GM12892 (cell line): Measurements from ENCODE around the gene STN1.

Experiments used
- DNase-seq: peaks from one replicate; pipeline ENCODE4 v3.0.0; 2011; ENCODE audit not compliant: insufficient read length
- FAIRE-seq: peaks from 2 replicates; lab custom pipeline; 2011; peaks lifted over from hg19 to GRCh38; lab: Jason Lieb, UNC
- POLR2A ChIP-seq: IDR thresholded peaks from 2 replicates; pipeline ENCODE4 v1.6.1; 2011; ENCODE audit warnings: low read depth, low read length, control low read depth
- POLR2AphosphoS5 ChIP-seq: IDR thresholded peaks from 2 replicates; pipeline ENCODE4 v1.6.1; 2011; ENCODE audit warnings: low read depth, low read length, control low read depth
- TAF1 ChIP-seq: IDR thresholded peaks from 2 replicates; pipeline ENCODE4 v1.6.1; 2011; ENCODE audit warnings: low read depth, mild to moderate bottlenecking, control low read depth, low read length, borderline replicate concordance

The STN1 gene

DNA sequence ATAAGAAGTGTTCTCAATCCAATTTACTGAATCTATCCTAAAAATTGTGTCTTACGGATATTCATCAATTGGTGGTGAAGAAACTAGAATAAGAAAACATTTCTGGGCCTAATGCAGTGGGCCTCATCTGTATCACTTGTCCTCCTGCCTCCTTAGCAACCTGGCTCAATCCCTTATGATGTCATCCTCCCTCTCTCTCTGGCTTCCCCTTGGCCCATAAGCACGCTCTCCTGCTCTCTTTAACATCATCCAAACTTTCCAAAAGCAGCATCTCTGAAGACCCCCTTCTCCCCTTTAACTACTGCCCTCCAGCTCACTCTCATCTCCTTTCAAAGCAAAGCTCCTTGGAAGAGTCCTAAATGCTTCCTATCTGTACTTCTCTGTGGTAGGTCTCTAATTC, 4.7 kb upstream of the STN1 start:
- no peak for FAIRE-seq

DNA sequence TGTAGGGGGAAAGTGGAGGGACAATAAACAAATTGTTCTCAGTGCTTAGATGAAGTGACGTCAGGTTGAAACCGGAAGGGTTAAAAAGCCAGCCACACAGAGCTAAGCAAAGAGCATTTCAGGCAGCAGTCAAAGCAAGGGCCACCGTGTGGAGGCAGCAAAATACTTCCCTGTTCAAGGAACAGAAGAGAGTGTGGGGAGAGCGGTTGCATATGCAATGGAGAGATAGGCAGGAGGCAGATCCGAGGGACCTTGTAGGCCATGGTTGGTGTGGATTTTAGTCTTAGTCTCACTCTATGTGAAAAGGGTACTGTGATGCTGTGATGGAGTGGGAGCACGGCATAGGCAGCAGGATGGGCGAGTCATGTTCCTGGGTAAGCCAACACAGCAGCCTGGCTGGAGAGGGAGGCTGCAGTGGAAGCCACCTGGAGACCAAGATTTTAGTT, 3.8 kb upstream of the STN1 start:
- no peak for DNase-seq
- FAIRE-seq: no peak
- no peak for TF ChIP-seq TAF1
- TF ChIP-seq POLR2AphosphoS5: no peak
- no peak for TF ChIP-seq POLR2A

More for the DNA sequence above, 4.7 kb upstream of the STN1 start:
- TF ChIP-seq POLR2AphosphoS5: no peak
- no peak for TF ChIP-seq POLR2A
- no peak for TF ChIP-seq TAF1
- DNase-seq: no peak

DNA sequence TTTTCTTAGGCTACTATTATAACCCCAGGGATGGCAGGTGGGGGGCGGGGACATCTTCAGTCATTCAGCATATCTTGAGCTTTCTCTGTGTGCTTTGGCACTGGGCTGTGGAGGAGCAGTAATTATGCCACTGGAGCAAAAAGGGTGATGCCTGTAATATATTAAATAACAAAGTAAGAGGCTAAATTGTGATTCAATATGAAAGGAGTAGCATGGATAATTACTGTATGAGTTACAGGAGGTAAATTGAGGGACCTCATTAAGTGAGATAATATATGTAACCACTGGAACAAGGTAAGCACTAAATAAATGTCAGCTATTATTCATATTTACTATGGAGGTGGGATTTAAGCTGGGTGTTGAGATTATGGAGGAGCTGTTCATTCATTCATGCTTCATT, 3.3 kb upstream of the STN1 start:
- DNase-seq (no peak), FAIRE-seq (no peak)
- TF ChIP-seq POLR2AphosphoS5 (no peak), POLR2A (no peak), TAF1 (no peak)

DNA sequence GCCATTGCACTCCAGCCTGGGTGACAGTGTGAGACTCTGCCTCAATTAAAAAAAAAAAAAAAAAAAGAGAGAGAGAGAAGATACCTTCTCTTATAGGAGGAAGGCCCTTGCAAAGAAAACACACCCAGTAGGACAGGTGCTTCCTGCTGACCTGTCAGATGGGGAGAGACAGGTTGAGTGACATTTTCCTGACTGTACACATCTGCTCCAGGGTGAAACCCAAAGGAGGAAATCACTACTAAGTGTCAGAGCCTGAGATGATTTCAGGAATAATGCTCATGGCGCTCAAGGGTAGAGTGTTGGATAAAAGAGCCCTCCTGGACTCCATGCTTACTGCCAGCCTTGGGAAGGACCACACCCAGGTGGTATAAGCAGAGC, 1.7 kb upstream of the STN1 start:
- TF ChIP-seq POLR2AphosphoS5 (no peak), POLR2A (no peak), TAF1 (no peak)
- DNase-seq (no peak), FAIRE-seq (no peak)

DNA sequence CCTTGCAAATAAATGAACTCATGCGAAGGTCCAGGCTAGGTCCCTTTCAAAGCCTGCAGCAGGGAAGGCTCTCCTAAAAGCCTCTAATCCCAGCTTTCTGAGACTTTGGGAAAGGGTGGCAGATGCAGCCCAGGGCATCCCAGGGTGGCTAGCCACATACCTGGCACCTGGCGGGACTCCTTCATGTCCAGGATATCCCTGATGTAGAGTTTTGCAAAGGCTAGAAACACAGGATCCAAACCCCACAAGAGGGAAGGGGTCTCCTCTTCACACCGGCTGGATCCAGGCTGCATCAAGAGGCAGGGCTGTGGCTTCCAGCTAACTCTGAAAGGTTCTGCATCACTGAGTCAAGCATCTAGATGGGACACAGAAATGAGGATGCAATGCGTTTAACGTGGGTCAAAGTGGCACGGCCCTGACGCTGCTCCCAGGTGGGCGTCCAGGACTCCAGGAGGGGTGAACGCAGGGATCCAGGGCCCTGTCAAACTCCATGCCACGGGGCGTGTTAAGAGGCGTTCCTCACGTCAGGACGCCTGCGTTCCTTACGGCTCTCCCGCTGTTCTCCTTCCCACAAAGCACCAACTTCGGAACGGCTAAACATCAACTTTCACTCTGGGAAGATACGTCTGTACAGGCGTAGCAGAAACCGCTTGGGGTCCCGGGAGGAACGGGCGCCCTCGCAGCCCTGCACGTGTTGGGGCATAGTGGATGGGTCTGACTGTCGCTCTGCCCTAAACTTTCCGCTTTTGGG, 507 bp downstream of the STN1 start:
- no peak for TF ChIP-seq POLR2AphosphoS5
- TF ChIP-seq POLR2A: no peak
- no peak for TF ChIP-seq TAF1
- no peak for FAIRE-seq

DNA sequence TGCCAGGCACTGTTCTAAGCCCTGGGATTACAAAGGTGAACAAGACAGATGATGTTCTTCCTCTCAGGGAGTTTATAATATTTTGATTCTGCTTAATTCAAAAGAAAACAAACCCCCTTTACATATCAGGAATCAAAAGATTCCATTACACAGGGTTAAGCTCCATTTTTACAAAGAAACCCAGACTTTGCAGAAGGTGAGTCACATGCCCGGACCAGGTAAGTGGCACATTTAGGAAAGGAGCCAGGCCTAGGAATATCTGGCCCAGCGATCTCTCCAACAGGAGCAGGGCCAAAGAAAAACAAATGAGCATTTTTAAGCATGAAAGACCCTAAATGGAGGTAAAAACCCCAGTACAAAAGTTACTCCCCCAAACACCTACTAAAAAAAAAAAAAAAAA, 1.1 kb downstream of the STN1 start:
- no peak for FAIRE-seq
- no peak for DNase-seq
- TF ChIP-seq TAF1 (no peak), POLR2AphosphoS5 (no peak), POLR2A (no peak)

More for the DNA sequence above, 507 bp downstream of the STN1 start:
- no peak for DNase-seq

DNA sequence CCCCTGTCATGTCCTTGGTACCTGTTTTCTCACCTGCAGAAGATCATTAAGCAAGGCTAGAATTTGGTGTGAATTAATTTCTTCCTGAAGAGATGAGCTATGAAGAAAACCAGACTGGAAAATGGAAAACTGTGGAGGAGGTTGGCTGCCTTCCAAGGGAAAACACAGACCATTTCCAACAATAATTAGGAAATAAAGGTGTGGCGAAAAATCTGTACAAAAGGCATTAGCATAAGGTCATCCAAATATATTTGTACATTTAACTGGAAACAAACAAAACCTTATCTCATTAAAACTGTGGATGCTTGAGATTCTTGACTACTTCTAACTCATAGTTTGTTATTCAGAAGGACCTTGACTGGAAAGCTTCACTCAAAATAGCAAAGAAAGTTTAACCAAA, 1.7 kb downstream of the STN1 start:
- no peak for FAIRE-seq
- DNase-seq: no peak
- TF ChIP-seq POLR2AphosphoS5 (no peak), POLR2A (no peak), TAF1 (no peak)

DNA sequence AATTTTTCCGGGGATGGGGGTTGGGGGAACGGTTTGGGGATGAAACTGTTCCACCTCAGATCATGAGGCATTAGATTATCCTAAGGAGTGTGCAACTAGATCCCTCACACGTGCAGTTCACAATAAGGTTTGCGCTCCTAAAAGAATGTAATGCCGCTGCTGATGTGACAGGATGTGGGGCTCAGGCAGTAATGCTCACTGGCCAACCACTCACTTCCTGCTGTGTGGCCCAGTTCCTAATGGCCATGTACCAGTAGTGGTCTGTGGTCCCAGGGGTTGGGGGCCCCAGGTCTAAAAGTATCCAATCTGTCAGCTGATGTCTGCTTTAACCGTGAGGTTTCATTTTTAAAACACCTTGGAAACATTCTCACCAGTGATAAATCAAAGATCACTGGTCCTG, 2.2 kb downstream of the STN1 start:
- peak; percentile 79 for FAIRE-seq
- no peak for TF ChIP-seq POLR2AphosphoS5
- TF ChIP-seq POLR2A: no peak; the same call in 1 of the 2 replicates
- no peak for TF ChIP-seq TAF1

DNA sequence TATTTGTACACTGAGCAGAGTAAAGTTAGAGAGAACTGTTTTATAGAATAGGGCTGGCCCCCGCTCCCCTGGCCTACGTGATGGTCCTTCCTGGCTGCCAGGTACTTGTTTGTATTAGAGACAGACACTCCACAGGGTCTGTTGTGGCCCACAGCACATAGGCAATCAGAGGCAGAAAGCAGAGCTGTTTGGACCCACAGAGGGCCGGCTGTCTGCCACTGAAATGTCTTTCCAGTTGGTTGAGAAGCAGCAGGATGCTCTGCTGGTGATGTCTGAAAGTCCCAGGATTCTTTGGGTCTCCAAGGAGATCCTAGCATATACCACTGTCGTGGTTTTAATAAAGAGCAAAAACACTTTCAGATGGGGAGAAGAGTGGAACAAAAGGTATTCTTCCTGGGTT, 5.2 kb downstream of the STN1 start:
- DNase-seq (no peak), FAIRE-seq (no peak)
- TF ChIP-seq TAF1 (no peak), POLR2AphosphoS5 (no peak), POLR2A (no peak)

More for the DNA sequence above, 2.2 kb downstream of the STN1 start:
- no peak for DNase-seq

DNA sequence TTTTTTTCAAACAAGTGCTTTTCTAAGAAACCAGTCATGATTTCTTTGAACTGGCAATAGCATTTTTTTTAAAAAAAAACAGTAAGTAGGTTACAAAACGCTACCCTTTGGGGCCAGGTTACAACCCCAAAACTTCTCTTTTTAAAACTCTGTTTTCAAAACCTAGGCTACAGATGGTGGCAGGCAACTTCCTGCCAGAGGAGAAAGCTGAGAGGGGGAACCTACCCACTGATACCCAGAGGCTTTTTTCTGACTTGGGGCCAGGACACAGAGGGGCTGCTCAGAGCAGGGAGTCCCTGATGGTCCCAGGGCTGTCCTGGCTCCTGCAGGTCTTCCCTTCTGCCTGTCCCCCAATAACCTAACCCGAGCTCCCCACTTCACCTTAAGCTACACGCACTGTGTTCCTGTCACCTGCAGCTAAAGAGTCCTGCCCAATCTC, 6.9 kb downstream of the STN1 start:
- FAIRE-seq: no peak
- no peak for TF ChIP-seq TAF1
- no peak for TF ChIP-seq POLR2AphosphoS5
- no peak for TF ChIP-seq POLR2A
- DNase-seq: peak; percentile 22

DNA sequence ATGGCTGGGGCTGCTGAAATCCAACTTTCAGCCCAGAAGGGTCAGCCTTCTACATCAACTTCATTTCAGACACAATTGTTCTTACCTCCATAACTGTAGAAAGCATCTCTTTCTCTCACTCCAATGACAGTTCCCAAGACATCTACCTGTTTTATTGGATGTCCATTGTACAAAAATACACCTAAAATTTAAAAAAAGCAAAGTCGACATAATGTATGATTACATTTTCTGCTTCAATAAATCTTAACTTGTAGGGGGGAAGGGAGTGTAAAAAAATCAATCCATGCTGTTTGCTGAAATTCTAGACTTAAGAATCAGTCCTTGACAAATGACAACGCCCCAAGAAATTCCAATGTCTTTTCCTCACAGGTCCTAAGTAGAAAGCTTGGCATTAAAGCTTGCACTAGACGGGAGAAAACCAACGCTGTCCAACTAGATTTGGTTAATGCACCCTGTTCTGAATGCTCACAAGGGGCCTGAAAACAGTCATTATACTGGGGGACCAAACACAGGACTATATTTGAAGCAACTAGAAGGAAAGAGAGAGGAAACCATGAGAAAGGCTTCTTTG, 7.5 kb downstream of the STN1 start:
- FAIRE-seq: no peak
- DNase-seq: no peak
- no peak for TF ChIP-seq POLR2AphosphoS5
- no peak for TF ChIP-seq POLR2A
- no peak for TF ChIP-seq TAF1

DNA sequence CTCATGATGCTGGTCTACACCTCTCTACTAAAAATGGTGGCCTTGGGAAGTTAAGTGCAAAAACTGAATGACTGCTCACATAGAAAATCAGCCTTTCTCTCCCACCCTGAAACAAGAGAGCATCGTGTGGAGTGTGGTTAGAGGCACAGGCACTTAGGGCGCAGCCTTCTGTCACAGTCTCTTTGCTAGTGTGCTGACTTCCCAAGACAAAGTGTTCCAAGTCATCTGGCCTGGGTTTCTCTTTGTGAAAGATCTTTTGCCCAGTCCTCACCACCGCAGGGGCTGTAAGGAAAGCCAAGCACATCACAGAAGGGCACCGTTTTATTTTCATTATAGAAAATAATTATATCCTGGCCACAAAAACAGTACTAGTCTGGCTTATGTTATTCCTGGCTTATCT, 12.5 kb downstream of the STN1 start:
- TF ChIP-seq POLR2AphosphoS5: no peak
- TF ChIP-seq TAF1: no peak
- no peak for TF ChIP-seq POLR2A
- DNase-seq: no peak
- no peak for FAIRE-seq

DNA sequence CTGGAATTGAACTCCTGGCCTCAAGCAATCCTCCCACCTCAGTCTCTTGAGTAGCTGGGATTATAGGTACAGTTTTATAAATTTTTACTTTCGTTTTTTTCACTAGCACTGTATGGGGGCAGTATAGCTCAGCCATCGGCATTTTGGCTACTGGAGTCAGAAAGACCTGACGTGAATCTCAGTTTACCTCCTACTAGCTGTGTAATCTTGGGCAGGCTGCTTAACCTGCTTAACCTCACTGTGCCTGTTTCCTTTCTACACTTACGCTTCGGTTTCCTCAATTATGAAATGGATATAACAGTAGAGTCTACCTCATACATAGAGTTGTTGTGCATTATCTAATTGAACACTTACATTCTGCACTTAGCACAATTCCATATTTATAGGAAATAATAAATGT, 16.7 kb downstream of the STN1 start:
- DNase-seq: no peak
- no peak for TF ChIP-seq TAF1
- FAIRE-seq: no peak

DNA sequence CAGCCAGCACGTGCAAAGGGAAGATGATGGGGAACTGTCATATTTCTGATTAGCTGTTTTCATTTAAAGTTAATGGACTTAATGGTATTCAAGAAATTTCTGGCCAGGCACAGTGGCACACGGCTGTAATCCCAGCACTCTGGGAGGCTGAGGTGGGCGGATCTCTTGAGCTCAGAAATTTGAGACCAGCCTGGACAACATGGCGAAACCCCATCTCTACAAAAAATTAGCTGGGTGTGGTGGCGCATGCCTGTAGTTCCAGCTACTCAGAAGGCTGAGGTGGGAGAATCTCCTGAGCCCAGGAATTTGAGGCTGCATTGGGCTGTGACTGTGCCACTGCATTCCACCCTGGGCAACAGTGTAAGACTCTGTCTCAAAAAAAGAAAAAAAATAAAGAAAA, 18.7 kb downstream of the STN1 start:
- DNase-seq (no peak), FAIRE-seq (no peak)
- TF ChIP-seq TAF1: no peak
- no peak for TF ChIP-seq POLR2A
- no peak for TF ChIP-seq POLR2AphosphoS5
